ENCODE measurements around the gene PLEKHA4. TPM values are rescaled to one million over a fixed set of nuclear protein-coding genes. Genes with fewer than 3 reads are reported as not detected.

The PLEKHA4 gene
- total and polyA plus RNA-seq, 9 of the 15 experiments (the other 6 are each of a cell fraction or from before 2014, with no cell fraction given) = 0.07 to 30.8 (median 11.4) TPM

DNA sequence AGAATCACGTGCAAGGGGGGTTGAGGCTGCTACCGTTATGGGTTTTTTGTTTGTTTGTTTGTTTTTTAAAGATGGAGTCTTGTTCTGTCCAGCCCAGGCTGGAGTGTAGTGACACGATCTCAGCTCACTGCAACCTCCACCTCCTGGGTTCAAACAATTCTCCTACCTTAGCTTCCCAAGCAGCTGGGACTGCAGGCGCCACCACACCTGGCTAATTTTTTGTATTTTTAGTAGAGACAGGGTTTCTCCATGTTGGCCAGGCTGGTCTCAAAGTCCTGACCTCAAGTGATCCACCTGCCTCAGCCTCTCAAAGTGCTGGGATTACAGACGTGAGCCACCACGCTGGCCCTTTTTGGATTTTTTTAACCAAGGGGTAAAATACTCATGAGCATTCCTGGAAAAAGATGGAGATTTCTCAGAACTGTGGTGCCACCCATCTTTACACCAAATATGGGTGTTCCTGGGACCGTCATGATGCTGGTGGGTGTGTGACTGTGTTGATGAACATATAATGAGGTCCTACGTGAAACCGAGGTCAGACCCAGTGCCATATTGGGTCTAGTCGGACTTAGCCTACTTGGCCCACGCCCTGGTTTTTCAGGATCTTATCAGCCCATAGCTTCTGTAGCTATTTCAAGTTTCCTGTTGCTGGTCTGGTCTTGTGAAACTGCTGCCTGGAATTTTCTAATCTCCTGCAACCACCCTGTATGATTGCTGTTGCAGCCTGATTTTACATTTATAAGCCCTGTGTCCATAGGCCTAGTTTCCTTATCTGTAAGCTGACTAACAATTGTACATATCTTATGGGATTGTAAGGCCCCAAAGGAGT lies 10.0 kb upstream of the PLEKHA4 start (continued):
- TF ChIP-seq, protein P1, sequence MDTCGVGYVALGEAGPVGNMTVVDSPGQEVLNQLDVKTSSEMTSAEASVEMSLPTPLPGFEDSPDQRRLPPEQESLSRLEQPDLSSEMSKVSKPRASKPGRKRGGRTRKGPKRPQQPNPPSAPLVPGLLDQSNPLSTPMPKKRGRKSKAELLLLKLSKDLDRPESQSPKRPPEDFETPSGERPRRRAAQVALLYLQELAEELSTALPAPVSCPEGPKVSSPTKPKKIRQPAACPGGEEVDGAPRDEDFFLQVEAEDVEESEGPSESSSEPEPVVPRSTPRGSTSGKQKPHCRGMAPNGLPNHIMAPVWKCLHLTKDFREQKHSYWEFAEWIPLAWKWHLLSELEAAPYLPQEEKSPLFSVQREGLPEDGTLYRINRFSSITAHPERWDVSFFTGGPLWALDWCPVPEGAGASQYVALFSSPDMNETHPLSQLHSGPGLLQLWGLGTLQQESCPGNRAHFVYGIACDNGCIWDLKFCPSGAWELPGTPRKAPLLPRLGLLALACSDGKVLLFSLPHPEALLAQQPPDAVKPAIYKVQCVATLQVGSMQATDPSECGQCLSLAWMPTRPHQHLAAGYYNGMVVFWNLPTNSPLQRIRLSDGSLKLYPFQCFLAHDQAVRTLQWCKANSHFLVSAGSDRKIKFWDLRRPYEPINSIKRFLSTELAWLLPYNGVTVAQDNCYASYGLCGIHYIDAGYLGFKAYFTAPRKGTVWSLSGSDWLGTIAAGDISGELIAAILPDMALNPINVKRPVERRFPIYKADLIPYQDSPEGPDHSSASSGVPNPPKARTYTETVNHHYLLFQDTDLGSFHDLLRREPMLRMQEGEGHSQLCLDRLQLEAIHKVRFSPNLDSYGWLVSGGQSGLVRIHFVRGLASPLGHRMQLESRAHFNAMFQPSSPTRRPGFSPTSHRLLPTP (IDR thresholded peaks at IDR 0.05; ENCODE audit: borderline replicate concordance, extremely low read depth, insufficient read length) = no peak
- peak; percentile 70; the same call in 1 of the 2 replicates for TF ChIP-seq MYC (IDR thresholded peaks at IDR 0.05; ENCODE audit: low read depth, low read length)
- no peak; the same call in 1 of the 2 replicates for TF ChIP-seq MYC (CRISPR knock-in tag; IDR thresholded peaks at IDR 0.05; ENCODE audit: borderline replicate concordance, low read depth)
- TF ChIP-seq ZNF316 (IDR thresholded peaks at IDR 0.05) = no peak
- TF ChIP-seq, protein P2, sequence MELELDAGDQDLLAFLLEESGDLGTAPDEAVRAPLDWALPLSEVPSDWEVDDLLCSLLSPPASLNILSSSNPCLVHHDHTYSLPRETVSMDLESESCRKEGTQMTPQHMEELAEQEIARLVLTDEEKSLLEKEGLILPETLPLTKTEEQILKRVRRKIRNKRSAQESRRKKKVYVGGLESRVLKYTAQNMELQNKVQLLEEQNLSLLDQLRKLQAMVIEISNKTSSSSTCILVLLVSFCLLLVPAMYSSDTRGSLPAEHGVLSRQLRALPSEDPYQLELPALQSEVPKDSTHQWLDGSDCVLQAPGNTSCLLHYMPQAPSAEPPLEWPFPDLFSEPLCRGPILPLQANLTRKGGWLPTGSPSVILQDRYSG (tag; conservative IDR thresholded peaks at IDR 0.05; ENCODE audit: low read depth) = peak; percentile 68
- peak; percentile 97 for TF ChIP-seq MTA2 (IDR thresholded peaks at IDR 0.05; ENCODE audit: low read depth)
- no peak for TF ChIP-seq NR4A1 (CRISPR knock-in tag; IDR thresholded peaks at IDR 0.05)
- TF ChIP-seq NR4A1 (tag; IDR thresholded peaks at IDR 0.05) = peak; percentile 77
- peak; percentile 71 for TF ChIP-seq ZNF311 (CRISPR knock-in tag; IDR thresholded peaks at IDR 0.05)
- no peak; the same call in 1 of the 2 replicates for TF ChIP-seq RHOXF2B (CRISPR knock-in tag; conservative IDR thresholded peaks at IDR 0.05)
- TF ChIP-seq ZNF76 (CRISPR knock-in tag; IDR thresholded peaks at IDR 0.05; ENCODE audit: borderline replicate concordance) = peak; percentile 57; the same call in 1 of the 2 replicates
- no peak for TF ChIP-seq SNIP1 (IDR thresholded peaks at IDR 0.05; ENCODE audit: low read depth)
- TF ChIP-seq ZFP30 (CRISPR knock-in tag; IDR thresholded peaks at IDR 0.05; ENCODE audit: borderline replicate concordance) = no peak
- TF ChIP-seq TCFL5 (CRISPR knock-in tag; conservative IDR thresholded peaks at IDR 0.05) = 0 out of 2 replicates have a peak, but pooled peaks have one; percentile 42
- TF ChIP-seq ZNF699 (CRISPR knock-in tag; IDR thresholded peaks at IDR 0.05; ENCODE audit: insufficient replicate concordance) = no peak
- peak; percentile 95 for TF ChIP-seq MEF2D (tag; conservative IDR thresholded peaks at IDR 0.05; ENCODE audit: low read depth)
- peak; percentile 98 for TF ChIP-seq TAL1 (IDR thresholded peaks at IDR 0.05)
- no peak for TF ChIP-seq ZNF347 (CRISPR knock-in tag; IDR thresholded peaks at IDR 0.05; ENCODE audit: low read depth)
- TF ChIP-seq MXI1 (IDR thresholded peaks at IDR 0.05; ENCODE audit: low read depth, low read length) = peak; percentile 38; the same call in 1 of the 2 replicates
- TF ChIP-seq, protein P3, sequence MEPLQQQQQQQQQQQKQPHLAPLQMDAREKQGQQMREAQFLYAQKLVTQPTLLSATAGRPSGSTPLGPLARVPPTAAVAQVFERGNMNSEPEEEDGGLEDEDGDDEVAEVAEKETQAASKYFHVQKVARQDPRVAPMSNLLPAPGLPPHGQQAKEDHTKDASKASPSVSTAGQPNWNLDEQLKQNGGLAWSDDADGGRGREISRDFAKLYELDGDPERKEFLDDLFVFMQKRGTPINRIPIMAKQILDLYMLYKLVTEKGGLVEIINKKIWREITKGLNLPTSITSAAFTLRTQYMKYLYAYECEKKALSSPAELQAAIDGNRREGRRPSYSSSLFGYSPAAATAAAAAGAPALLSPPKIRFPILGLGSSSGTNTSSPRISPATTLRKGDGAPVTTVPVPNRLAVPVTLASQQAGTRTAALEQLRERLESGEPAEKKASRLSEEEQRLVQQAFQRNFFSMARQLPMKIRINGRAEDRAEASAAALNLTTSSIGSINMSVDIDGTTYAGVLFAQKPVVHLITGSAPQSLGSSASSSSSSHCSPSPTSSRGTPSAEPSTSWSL (CRISPR knock-in tag; IDR thresholded peaks at IDR 0.05; ENCODE audit: borderline replicate concordance) = no peak
